ENCODE data around the gene APOA1.
"Not testable (repeated sequence)": the region's sequence is repeated elsewhere in the genome, so short reads cannot be mapped to it uniquely, and the experiment has no call there.

APOA1 gene

DNA sequence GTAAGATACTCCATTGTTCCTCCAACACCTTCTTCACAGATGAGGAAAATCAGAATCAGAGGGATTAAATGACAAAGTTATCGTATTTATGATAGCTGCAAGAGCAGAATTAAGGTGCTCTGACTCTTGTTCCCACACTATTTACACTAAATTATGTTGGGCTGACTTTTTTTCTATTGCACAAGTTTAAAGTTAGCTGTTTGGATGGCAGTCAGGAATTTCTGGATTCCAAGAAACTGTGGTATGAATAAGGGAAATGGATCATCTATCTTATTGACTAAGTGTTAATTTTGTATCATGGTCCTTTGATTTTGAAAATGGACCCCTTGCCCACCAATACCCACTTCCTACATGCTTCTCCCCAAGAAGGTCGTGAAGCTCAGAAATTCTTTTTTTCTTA, 19.9 kb upstream of the APOA1 start:
- no peak for DNase-seq

DNA sequence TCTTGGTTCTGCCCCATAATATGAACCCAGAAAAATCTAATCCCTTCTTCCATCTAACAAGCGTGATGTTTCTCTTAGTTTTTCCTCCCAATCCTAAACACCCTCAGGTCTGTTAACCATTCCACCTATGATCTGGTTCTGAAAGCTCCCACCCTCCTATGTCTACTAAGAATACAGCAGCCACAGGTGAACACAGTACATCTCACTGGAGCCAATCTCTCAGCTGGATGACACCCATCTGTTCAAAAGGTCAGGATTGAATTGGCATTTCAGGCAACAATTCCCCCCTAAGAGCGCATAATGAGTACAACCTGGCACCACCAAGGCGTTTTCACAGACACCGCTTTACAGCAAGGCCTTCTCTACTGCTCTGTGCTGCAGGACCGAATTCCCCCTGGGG, 19.0 kb upstream of the APOA1 start:
- DNase-seq: no peak

DNA sequence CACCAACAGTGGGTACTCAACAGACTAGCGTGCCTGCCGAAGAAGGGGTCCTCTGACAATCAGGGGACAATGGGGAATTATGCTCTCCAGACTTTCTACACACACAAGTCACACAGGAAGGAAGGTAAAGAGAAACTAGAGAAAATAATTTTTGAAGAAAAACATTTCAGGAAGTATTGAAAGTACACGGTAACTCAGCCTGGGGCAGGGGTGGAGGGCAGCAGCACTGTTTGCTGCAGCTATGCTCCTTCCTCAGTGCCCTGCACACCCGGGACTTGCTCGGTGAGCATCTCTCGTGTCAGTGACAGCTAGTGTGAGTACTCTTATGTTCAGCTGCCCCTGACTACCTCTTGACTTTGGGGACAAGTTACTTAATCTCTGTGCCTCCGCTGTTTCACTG, 18.0 kb upstream of the APOA1 start:
- DNase-seq: no peak

DNA sequence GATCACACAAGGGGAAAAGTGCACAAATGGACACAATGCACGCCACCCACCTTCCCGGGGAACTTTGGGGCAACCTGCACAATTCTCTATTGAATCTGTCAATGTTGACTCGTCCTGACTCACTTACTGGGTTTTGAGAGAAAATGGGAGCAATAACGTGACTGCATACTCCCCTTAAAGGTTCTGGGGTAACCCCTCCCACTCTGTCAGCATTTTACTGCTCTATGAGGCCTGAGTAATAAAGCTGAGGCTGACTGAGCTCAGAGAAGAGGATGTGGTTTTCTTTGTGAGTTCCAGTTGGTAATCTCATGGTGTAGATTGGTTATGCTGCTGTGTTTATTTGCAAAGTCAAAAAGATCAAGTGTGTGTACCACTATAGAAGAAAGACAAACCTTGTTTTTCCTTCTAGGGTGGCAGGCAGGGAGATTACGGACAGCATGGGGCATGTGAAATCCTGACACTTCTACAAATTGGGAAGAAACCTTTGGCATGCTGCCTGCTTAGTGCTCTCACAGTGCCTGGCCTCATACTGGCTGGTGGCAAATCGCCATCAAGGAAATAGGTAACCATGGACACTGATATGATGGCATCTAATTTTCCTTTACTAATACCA, 16.1 kb upstream of the APOA1 start:
- peak; percentile 31 to 45 for DNase-seq

DNA sequence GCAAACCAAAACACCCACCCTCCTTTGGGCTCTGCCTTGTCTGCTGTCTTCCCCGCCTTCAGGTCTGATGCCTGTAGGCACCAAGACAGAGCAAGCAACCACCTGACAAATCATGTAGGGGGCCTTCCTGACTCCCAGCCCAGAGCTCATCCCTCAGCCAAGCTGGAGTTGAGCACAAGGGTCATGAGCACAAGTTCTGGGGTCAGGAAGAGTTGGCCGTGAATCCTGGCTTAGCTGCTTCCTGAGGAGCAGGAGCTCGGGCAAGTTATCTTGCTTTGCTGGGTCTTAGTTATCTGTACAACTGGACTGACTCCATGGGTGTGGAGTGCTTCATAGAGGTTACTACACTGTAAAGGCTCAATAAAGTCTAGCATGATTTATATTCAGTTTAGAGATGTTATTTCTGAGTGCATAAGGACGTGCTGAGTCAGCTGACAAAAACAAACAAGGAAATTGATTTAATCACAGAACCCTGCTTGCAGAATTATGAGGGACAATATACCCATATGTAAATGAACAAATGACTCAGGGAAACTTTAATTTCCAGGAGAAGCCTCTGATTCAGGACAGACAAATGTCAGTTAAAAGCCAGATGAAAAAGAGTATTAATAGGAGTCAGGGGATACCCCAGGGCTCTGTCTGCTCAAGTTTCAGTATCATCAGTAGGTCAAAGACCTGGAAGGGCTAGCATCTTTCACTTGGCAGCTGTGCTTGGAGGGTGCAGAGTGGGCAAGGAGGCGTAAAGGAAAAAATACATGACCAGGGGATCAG, 15.0 kb upstream of the APOA1 start:
- no peak for DNase-seq

DNA sequence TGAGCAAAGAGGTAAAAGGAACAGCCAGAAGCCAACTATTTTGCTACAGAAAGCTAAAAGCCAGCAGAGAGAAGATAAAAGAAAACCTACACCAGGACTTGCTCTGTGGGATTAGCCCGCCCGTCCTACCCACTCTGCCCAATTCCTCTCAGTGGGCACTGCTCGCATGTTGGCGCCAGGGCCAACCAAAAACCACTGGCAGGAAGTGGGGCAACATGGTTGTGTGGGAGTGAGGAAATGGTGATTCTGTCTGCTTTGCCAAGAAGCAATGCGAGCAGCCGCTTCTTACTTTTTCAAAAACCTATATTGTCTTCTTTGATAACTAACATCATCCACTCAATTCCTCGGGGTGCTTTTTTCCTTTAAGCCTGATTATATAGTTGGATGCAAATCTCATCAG, 14.2 kb upstream of the APOA1 start:
- DNase-seq: peak in 1 of 2 donors; percentile 43

DNA sequence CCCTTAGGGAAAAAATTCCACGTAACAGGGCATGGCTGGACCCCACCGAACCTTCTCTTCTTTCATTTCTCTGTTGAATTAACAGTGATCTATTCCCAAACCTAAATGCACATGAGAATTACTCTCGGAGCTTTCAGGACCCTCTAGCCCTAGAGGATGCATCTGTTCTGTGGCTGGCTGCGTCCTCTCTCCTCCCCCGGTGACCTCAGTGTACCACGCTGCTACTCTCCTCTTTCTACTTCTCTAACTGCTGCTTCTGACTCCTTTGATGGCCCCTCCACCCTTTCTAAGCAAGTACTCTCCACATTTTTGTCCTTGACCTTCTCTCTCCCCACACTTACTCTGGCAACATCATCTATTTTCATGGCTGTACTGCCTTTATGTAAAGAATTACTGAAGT, 12.1 kb upstream of the APOA1 start:
- no peak for DNase-seq

DNA sequence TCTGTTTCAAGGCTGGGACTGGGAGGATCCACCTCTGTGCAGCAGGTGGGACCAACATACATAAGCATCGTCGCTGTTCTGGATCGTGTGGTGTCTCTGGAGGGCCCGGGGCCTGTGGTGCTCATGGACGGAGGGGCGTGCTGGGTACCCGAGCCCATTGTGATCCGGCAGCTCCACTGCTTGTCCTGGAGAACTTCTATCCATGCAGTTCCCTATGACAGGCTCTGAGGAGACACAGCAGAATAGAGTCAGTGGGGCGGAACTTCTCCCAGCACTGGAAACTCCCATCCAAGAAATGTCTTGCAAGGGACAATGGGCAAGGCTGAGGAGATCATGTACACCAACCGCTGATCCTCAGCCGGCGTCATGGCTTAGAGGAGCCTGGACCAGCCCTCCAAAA, 11.6 kb upstream of the APOA1 start:
- no peak for DNase-seq

DNA sequence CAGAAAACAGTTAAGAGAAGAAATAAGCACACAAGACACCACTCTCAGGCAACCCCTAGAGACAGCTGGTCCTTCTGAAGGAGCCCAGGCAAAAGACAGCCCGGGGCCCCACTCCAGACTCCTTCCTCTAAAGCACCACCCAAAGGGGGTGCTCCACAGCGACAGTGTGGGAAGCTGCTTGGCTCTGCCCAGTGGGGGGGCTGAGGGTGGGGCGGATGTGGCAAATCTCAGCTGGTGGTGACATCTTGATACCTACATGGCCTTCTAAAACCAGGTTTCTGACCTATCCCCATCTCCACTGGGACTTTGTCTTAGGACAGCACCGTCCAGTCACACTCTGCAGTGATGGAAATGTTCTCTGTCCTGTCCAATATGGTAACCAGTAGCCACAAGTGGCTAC, 10.2 kb upstream of the APOA1 start:
- no peak for DNase-seq

DNA sequence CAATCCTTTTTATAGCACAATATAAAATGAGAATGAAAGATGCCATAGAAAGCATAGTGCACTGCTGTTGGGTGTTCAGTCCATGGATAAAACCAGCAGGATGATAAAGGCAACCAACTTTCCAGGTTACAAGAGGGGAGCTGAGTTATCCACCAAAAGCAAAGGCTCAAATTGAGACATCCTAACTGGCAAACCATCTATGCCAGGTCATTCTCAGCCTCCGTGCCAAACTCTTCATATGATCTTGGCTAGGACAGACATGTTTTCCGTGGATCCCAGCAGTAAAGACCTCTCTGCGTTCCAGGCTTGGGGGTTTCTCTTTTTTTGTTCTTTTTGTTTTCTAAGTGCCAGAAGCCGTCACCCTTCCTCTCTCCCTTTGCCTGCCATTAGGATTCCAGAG, 7.3 kb upstream of the APOA1 start:
- DNase-seq: no peak

DNA sequence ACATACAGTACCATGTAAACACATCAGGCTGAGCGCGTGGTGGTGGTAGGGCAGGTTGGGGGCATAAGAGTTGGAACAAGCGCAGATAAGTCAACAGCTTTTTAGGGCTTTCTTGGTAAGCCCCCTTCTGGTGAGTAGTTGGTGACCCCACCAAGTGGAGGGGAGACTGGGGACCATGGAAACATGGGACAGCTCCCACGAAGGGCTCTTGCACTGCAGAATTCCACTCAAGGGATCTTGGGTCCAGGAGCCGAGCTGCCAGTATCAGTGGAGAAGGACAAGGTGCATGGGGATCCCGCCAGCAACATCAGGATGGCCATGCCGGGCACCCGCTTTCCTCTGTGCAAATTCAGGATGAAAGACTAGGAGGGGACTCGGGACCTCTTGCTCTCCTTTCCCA, 6.2 kb upstream of the APOA1 start:
- no peak for DNase-seq

DNA sequence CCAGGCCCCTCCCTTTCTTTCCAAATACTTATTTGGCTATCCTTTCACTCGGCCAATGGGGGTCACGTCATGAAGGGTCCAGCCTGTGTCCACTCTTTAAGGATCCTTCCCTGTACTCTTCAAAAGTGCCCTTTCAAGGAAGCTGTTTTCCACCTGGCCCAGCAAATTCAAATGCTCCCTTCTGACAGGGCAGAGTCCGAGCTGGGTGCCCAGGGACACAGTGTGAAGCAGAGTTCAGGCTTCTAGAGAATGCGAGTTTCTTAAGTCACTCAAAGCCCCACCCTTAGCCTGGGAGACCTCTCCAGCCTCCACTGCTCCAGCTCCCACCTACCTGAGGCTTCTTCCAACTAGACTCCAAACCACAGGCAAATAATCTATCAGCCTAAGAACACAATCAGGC, 5.5 kb upstream of the APOA1 start:
- no peak for DNase-seq

DNA sequence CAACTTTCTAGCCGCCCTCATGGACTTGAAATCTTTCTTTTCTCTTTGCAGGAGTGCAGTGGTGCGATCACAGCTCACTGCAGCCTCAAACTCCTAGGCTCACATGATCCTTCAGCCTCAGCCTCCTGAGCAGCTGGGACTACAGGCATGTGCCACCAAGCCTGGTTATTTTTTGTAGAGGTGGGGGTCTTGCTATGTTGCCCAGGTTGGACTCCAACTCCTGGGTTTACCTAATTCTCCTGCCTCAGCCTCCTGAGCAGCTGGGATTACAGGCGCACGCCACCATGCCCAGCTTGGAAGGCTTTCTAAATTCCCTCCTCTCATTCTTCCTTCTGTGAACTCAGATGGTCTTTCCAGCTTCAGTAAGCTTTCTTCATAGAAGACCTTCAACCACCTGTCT, 4.7 kb upstream of the APOA1 start:
- no peak for DNase-seq

DNA sequence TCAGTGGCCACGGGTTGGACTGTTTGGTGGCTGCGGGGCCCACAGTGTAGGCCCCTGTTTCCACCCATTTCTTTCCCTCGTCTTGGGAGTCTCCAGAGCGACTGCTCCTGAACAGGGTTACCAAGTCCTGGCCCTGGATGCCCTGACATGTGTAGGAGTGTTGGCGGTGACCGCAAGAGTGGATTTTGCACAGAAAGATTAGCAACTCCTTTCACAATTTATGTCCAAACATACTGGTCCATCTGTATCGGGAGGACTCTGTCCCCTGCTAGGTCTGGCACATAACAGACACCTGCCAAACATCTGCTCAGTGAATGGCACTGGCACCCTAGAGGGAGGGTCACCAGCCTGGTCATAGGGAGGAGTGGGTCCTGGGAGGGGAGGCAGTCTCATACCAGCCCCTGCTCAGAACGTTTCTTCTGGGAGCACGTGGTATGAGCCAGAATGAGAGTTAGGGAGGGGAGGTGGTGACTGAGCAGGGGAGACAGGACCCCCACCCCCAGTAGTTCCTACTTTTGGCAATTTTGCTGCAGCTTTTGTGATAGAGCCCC, 3.4 kb upstream of the APOA1 start:
- no peak for DNase-seq

DNA sequence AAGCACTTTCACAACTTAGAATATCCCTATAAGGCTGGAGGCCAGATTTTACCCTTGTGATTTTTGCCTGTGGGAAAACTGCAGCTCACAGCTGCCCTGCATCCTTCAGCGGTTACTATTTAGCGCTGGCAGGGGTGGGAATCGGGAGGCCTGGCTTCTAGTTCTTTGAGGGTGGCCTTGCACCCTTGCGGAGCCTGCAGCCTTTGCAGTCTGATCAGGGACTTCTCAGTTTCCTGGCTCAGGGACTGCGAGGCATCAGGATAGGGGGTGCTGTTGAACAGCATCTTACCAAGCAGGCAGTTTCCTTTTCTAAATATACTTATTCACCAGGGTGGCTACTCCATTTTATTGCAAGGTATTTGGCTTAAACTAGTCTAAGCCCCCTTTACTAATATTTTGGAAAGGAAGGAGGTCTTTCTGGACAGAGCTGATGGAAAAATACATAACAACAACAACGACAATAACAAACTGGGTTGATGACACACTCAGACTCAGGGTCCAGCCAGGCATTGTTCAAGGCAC, 2.9 kb upstream of the APOA1 start:
- DNase-seq: no peak

DNA sequence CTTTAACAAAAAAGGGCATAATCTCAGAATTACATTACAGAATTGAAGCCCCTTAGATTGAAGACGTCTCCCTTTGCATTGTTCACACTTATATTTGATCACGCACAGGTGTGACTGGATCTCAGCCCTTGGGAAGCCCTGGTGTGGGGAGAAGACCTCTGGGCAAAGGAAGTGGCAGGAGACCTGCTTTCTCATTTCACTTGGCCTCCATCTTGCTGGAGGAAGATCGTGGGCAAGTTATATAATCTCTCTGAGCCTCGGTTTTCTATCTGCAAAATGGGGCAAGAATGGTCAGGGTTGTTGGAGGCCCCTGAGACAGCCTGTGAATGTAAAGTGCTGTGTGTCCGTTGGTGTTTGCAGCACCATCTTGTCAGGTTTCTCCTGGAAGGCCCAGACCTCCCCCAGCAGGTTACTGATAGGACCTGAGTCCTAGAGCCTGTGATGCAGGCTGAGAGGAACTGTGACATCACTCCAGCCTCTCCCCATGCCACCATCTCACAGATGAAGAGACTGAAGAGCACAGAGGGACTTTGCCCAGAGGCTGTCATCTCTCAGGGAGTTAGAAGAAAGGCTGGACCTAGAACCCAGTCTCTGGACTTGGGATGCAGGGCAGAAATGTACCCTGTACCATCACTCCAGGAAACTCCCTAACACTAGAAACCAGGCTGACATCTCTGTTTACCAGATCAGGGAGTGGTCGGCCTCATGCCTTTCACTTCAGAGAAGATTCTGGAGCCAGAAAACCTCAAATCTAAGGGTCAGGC, 1.1 kb upstream of the APOA1 start:
- DNase-seq: no peak

DNA sequence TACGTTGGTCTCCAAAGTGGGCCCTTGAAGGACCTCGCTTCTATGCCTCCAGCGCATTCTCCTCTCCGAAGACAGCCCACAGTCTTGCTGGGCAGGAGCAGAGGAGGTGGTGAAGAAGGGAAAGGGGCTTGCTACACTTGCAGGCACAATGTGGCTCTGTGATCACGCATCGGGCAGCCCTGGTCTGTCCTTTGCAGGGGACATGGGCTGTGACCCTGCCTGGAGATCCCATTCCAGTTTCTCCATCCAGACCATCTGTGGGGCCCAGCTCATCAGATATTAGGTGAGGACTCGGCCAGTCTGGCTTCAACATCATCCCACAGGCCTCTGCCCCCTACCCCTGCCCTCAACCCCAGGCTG, 810 bp downstream of the APOA1 start:
- DNase-seq: no peak

DNA sequence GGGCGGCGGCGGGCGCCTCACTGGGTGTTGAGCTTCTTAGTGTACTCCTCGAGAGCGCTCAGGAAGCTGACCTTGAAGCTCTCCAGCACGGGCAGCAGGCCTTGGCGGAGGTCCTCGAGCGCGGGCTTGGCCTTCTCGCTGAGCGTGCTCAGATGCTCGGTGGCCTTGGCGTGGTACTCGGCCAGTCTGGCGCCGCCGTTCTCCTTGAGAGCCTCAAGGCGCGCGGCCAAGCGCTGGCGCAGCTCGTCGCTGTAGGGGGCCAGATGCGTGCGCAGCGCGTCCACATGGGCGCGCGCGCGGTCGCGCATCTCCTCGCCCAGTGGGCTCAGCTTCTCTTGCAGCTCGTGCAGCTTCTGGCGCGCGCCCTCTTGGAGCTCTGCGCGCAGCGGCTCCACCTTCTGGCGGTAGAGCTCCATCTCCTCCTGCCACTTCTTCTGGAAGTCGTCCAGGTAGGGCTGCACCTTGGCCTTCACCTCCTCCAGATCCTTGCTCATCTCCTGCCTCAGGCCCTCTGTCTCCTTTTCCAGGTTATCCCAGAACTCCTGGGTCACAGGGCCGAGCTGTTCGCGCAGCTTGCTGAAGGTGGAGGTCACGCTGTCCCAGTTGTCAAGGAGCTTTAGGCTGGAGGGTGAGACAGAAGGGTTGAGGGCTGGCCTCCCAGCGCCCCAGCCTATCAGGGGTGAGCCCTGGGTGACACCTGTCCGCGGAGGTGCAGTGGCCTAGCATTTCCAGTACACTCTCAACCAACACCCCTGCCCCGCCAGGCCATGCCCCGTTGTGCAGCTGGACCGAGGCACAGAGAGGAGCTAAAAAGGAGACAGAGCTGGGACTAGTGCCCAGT, 1.4 kb downstream of the APOA1 start:
- DNase-seq: peak; percentile 63 to 73

DNA sequence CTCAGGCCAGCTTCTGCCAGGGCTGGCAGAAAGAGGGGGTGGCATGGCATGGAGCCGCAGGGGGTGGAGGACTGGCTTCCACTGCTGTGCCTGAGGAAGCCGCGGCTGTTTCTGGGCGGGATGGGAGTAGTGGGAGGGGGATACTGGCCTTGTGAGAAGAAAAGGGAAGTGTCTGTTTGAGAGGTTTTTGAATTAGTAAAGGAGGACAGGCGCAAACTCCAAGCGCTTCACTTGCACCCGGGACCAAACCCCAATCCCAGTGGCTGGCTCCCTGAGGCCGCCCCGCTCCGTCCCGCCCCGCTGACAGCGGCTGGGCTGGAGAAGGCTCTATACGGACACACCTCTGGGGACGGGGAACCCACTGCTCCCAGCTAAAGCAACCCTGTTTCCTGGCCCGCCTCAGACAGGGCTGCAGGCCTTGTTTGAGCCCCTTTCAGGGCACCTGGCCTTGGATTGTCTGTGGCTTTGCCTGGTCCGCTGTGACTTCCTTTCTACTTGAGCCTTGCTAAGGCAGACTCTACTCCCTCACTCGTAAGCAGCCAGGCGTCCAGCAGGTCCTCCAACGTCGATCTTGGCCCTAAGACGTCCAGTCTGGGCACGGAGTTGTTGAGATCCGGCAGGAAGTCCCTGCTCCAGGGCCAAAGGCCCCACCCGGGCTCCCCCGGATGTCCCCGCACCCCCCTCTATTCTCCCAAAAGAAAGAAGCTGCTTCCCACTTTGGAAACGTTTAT, 2.2 kb downstream of the APOA1 start:
- DNase-seq: no peak

DNA sequence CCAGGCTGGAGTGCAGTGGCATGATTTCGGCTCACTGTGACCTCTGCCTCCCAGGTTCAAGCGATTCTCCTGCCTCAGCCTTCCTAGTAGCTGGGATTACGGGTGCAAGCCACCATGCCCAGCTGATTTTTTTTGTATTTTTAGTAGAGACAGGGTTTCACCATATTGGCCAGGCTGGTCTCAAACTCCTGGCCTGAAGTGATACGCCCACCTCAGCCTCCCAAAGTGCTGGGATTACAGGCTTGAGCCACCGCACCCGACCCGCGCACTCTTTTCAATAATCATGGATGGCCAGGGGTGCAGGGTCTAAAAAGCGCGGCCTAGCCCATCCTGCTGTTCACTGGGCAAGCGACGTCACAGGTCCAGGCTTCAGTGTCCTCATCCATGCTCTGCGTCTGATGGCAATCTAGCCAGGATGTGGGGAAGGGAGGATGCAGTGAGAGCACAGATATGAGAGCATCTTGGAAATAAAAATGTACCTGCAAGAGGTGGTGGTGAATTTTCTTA, 2.8 kb downstream of the APOA1 start:
- DNase-seq: not testable (repeated sequence)

DNA sequence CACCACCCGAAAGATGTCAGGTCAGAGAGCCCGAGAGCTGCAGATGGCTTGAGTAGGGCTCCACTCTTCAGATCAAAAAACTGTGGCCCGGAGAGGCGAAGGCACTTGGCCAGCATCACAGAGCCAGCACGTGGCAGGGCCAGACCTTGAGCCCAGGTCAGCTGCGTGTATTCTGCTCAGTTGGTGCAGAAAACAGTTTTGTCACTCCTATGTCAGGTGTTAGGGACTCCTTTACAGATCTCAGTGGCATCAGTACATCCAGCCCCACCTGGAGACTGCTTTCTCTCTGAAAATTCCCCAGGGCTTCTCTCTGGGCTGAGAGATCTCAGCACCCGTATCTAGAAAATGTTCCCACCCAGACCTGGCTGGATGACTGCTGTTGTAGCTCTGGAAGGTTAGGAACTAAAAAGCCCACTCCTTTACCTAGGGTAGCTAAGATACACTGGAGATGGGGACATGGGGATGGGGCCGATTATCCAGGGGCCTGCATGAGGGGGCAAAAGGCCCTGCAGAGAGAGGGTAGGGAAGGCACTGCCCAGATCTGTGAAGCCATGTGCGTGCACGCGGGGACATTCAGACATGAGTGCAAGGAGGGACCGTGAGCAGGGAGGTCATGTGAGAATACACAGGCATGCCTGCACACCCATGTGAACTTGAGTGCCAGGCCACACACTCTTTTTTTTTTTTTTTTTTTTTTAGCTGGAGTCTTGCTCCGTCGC, 3.4 kb downstream of the APOA1 start:
- DNase-seq: no peak
